Measurements from ENCODE around the gene MYH13. TPM values are rescaled to one million over a fixed set of nuclear protein-coding genes. Genes with fewer than 3 reads are reported as not detected.

The MYH13 gene
- total RNA-seq, 1 experiment from 2014 or later: not detected

- no peak overlapping the region for H3K27ac Mint-ChIP-seq
- peaks cover 3% of the 10 kb centered on the region for H3K36me3 Mint-ChIP-seq
- no peaks in the 10 kb centered on the region; the same call in 1 of the 2 replicates for H3K27me3 Mint-ChIP-seq (ENCODE audit: low read depth)
- no peak for ATAC-seq
- DNase-seq (ENCODE audit: low spot score): no peak
- POLR2A ChIA-PET: no interaction called here
- peaks cover 4% of the 10 kb centered on the region for H3K4me1 Mint-ChIP-seq
- H3K4me3 Mint-ChIP-seq: no peak overlapping the region
- H3K9me3 Mint-ChIP-seq: peaks cover 15% of the 10 kb centered on the region
- CTCF ChIA-PET: no interaction called here
- TF ChIP-seq ERG (CRISPR knock-in tag; IDR thresholded peaks at IDR 0.05) (no peak), FOXP4 (CRISPR knock-in tag; IDR thresholded peaks at IDR 0.05) (no peak)
These were observed 106.4 kb downstream of the MYH13 start for GRCh38 chr17:10266296-10266876.

GRCh38 chr17:10265100-10265810 is 107.6 kb downstream of the MYH13 start:
- TF ChIP-seq CREM (CRISPR knock-in tag; IDR thresholded peaks at IDR 0.05) (no peak), RORB (CRISPR knock-in tag; IDR thresholded peaks at IDR 0.05) (no peak)
- no peak overlapping the region for H3K27ac Mint-ChIP-seq
- H3K27me3 Mint-ChIP-seq (ENCODE audit: low read depth): no peaks in the 10 kb centered on the region; the same call in 1 of the 2 replicates
- ATAC-seq (no peak), DNase-seq (ENCODE audit: low spot score) (no peak)
- no peak overlapping the region for H3K4me3 Mint-ChIP-seq
- peaks cover 15% of the 10 kb centered on the region for H3K9me3 Mint-ChIP-seq
- POLR2A ChIA-PET: no interaction called here
- peaks cover 3% of the 10 kb centered on the region for H3K36me3 Mint-ChIP-seq
- H3K4me1 Mint-ChIP-seq: peaks cover 8% of the 10 kb centered on the region
- CTCF ChIA-PET: no interaction called here

GRCh38 chr17:10264051-10264450 is 108.8 kb downstream of the MYH13 start:
- no peak for ATAC-seq
- H3K9me3 Mint-ChIP-seq: peaks cover 11% of the 10 kb centered on the region
- CTCF ChIA-PET: no interaction called here

GRCh38 chr17:10262451-10262850 is 110.4 kb downstream of the MYH13 start:
- CTCF ChIA-PET: no interaction called here
- Mint-ChIP-seq H3K9me3 (peaks cover 7% of the 10 kb centered on the region), H3K27me3 (ENCODE audit: low read depth) (no peaks in the 10 kb centered on the region; the same call in 1 of the 2 replicates), H3K27ac (no peak overlapping the region), H3K4me1 (peaks cover 6% of the 10 kb centered on the region; the same call in 1 of the 2 replicates), H3K36me3 (peaks cover 3% of the 10 kb centered on the region), H3K4me3 (no peak overlapping the region)
- no peak for ATAC-seq
- POLR2A ChIA-PET: no interaction called here
- DNase-seq (ENCODE audit: low spot score): no peak
- TF ChIP-seq GTF2I (CRISPR knock-in tag; conservative IDR thresholded peaks at IDR 0.05) (no peak), MXD4 (CRISPR knock-in tag; IDR thresholded peaks at IDR 0.05; ENCODE audit: borderline replicate concordance) (no peak), E2F5 (CRISPR knock-in tag; IDR thresholded peaks at IDR 0.05) (no peak), ESRRA (CRISPR knock-in tag; IDR thresholded peaks at IDR 0.05; ENCODE audit: borderline replicate concordance) (no peak), ZNF281 (CRISPR knock-in tag; IDR thresholded peaks at IDR 0.05) (no peak), ZBTB21 (CRISPR knock-in tag; IDR thresholded peaks at IDR 0.05; ENCODE audit: borderline replicate concordance) (no peak), HMGXB4 (CRISPR knock-in tag; IDR thresholded peaks at IDR 0.05) (no peak), ZNF121 (CRISPR knock-in tag; IDR thresholded peaks at IDR 0.05) (no peak), ZNF425 (CRISPR knock-in tag; conservative IDR thresholded peaks at IDR 0.05) (no peak)

More at GRCh38 chr17:10264051-10264450, 108.8 kb downstream of the MYH13 start:
- H3K4me1 Mint-ChIP-seq: peaks cover 7% of the 10 kb centered on the region
- no peak for DNase-seq (ENCODE audit: low spot score)
- peaks cover 3% of the 10 kb centered on the region for H3K36me3 Mint-ChIP-seq
- H3K27ac Mint-ChIP-seq: no peak overlapping the region
- POLR2A ChIA-PET: no interaction called here
- no peaks in the 10 kb centered on the region; the same call in 1 of the 2 replicates for H3K27me3 Mint-ChIP-seq (ENCODE audit: low read depth)
- no peak for TF ChIP-seq NFYB (CRISPR knock-in tag; conservative IDR thresholded peaks at IDR 0.05; ENCODE audit: low read depth)
- no peak overlapping the region for H3K4me3 Mint-ChIP-seq
